GM11168 (cell line): Measurements from ENCODE around the gene DVL3.

Source experiments
- in situ Hi-C: fragments of 300-500 bp; cut with MboI; formaldehyde crosslinking; loops from one replicate; pipeline ENCODE4 v1.12.0; 2022; ENCODE audit warnings: low sequenced_read_pairs; ENCODE audit not compliant: unreplicated experiment

DVL3 gene

DNA sequence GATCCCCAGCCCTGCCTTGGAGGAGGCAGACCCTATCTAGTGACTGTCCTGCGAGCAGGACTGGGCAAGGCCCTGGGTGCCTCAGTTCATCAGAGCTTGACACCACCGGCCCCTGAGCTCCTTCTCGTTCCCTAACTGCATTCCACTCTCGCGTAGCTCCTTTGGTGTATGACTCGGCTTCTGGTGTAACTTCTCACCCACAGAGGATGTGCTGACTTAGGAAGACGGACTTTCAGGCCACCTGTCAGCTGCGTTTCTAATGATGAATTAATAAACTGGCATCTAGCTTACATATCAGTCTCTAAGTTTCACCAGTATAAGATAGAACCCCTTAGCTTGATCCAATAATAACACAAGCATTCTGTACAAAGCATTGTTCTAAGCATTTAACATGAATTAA is 48.3 kb downstream of the DVL3 start:
- in situ Hi-C loops = no loop called here

DNA sequence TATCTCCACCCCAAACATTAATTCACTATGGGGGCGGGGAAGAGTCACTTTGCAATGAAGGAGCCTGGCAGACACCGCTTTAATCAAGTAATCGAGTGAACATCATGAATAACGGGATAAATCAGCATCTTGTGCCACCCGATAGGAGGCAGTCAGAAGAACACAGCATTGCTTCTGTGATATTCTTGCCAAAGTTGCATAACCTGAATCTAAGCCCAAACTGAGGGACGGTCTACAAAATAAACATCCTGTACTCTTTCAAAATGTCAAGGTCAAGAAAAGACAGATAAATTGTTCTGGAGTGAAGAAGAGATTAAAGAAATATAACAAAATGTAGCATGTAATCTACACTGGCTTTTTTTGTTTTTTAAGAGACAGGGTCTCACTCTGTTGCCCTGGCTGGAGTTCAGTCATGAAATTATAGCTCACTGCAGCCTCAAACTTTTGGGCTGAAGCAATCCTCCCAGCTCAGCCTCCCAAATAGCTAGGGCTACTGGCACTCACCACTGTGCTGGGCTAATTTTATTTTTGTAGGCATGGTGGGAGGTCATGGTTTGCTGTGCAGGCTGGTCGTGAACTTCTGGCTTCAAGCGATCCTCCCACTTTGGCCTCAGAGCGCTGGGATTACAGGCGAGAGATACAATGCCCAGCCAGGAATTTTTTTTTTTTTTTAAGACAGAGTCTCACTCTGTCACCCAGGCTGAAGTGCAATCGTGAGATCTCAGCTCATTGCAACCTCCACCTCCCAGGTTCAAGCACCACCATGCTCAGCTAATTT is 54.2 kb downstream of the DVL3 start:
- in situ Hi-C loops = no loop called here

DNA sequence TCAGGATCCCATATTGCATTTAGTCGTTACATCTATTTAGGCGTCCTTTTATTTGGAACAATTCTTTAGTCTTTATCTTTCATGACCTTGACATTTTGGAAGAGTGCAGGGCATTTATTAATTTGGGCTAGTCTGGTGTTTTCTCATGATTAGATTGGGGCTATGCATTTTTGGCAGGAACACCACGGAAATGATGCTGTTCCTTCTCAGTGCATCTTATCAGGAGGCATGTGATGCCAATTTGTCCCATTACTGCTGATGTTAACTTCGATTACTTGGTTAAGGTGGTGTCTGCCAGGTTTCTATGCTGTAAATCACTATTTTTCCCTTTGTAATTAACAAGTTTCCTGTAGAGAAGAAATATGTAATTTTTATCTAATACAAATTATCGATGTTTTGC is 56.1 kb downstream of the DVL3 start:
- in situ Hi-C loops = no loop called here

GRCh38 chr3:184211718-184212117 is 56.5 kb downstream of the DVL3 start:
- in situ Hi-C loops = no loop called here

GRCh38 chr3:184218814-184219213 is 63.6 kb downstream of the DVL3 start:
- in situ Hi-C loops = no loop called here

GRCh38 chr3:184222521-184222920 is 67.3 kb downstream of the DVL3 start:
- in situ Hi-C loops = no loop called here
